HG02840 (cell line): ENCODE measurements around the gene ATP6V1G1.

ENCODE experiments used
- ATAC-seq: cut with Tn5 transposase; IDR thresholded peaks from one replicate; pipeline ENCODE4 v1.9.1; 2021; ENCODE audit warnings: mild to moderate bottlenecking, moderate library complexity, moderate number of reproducible peaks; ENCODE audit not compliant: unreplicated experiment, low FRiP score

ATP6V1G1 gene

GRCh38 chr9:114643896-114644295, 56.3 kb downstream of the ATP6V1G1 start:
- ATAC-seq: no peak
